Endothelial cell of umbilical vein (primary cell): Measurements from ENCODE around the gene ZRANB1. TPM values are rescaled to one million over a fixed set of nuclear protein-coding genes. Genes with fewer than 3 reads are reported as not detected.

Source experiments
- BruUV-seq: library from RNA; stranded (reverse); fragments of 400-500 nt; replicated peaks from 2 replicates; lab custom pipeline; 2021; lab: Mats Ljungman, UMichigan
- CTCF ChIA-PET: fragments of 300-600, 350-600 bp; sonication (Branson Sonifier 250); formaldehyde crosslinking; loops from one replicate; lab custom pipeline; 2021; ENCODE audit warnings: antibody characterized with exemption, inconsistent platforms; lab: Charles Lee
- POLR2A ChIA-PET: fragments of 300-600, 350-600 bp; sonication (Branson Sonifier 250); formaldehyde crosslinking; loops from one replicate; lab custom pipeline; 2021; ENCODE audit warnings: antibody characterized with exemption, inconsistent platforms; lab: Charles Lee
- DNase-seq: peaks from one replicate; pipeline ENCODE4 v3.0.0-alpha.2; 2011; ENCODE audit warnings: low read depth, low spot score
- FAIRE-seq: peaks from 2 replicates; lab custom pipeline; 2011; peaks lifted over from hg19 to GRCh38; lab: Jason Lieb, UNC
- H2AFZ ChIP-seq: 2 replicates; pipeline ENCODE4 v1.6.0; 2012; ENCODE audit warnings: low read depth, low read length, control low read depth, inconsistent platforms
- H3K27ac ChIP-seq: 2 replicates; pipeline ENCODE4 v1.5.1; 2011; ENCODE audit warnings: low read depth, mild to moderate bottlenecking, control low read depth, low read length, moderate library complexity; ENCODE audit not compliant: insufficient read depth
- H3K27me3 ChIP-seq, 2 experiments: 2 replicates each; pipeline versions ENCODE4 v1.6.0 to v1.6.1; 2011; ENCODE audit warnings: low read length in 2 of 2, mixed read lengths in 1 of 2; ENCODE audit not compliant: control insufficient read depth in 2 of 2, insufficient read depth in 2 of 2
- H3K36me3 ChIP-seq, 2 experiments: 2 replicates in 1 of 2; 3 replicates in 1 of 2; pipeline ENCODE4 v1.5.1; 2011; ENCODE audit warnings: low read length in 2 of 2, mild to moderate bottlenecking in 1 of 2, moderate library complexity in 1 of 2; ENCODE audit not compliant: control insufficient read depth in 2 of 2, insufficient read depth in 2 of 2; ENCODE audit errors: extremely low read depth in 1 of 2
- H3K4me1 ChIP-seq: 3 replicates; pipeline ENCODE4 v1.5.1; 2011; ENCODE audit warnings: mild to moderate bottlenecking, low read length; ENCODE audit not compliant: control insufficient read depth, insufficient read depth; ENCODE audit errors: extremely low read depth
- H3K4me2 ChIP-seq: 2 replicates; pipeline ENCODE4 v1.6.1; 2011; ENCODE audit warnings: low read length, control low read depth, mixed read lengths; ENCODE audit not compliant: insufficient read depth
- H3K4me3 ChIP-seq, 3 experiments: fragments of 200-600 bp in 1 of 3; sonication (generic), shearing (Covaris generic) in 1 of 3; replicated peaks in 1 of 3; 2 replicates each; pipeline ENCODE4 v1.5.1; 2011 to 2016; ENCODE audit warnings: control low read depth in 3 of 3, low read length in 3 of 3, mild to moderate bottlenecking in 2 of 3, inconsistent platforms in 1 of 3, low read depth in 1 of 3, moderate library complexity in 1 of 3; ENCODE audit not compliant: insufficient read depth in 1 of 3
- H3K79me2 ChIP-seq: 2 replicates; pipeline ENCODE4 v1.6.0; 2012; ENCODE audit warnings: low read length, inconsistent platforms; ENCODE audit not compliant: control insufficient read depth, insufficient read depth
- H3K9ac ChIP-seq: replicated peaks from 2 replicates; pipeline ENCODE3; 2011; ENCODE audit warnings: low read length, control low read depth; ENCODE audit not compliant: insufficient read depth; ENCODE audit errors: extremely low read depth
- H3K9me1 ChIP-seq: replicated peaks from 3 replicates; pipeline ENCODE4 v1.6.0; 2011; ENCODE audit warnings: mild to moderate bottlenecking, low read length; ENCODE audit not compliant: control insufficient read depth, insufficient read depth; ENCODE audit errors: extremely low read depth
- H3K9me3 ChIP-seq: replicated peaks from 2 replicates; pipeline ENCODE4 v1.5.1; 2012; ENCODE audit warnings: low read length, inconsistent platforms; ENCODE audit not compliant: control insufficient read depth, insufficient read depth
- H4K20me1 ChIP-seq: replicated peaks from 2 replicates; pipeline ENCODE3; 2011; ENCODE audit warnings: mild to moderate bottlenecking, low read length; ENCODE audit not compliant: control insufficient read depth, insufficient read depth; ENCODE audit errors: extremely low read depth
- EZH2 ChIP-seq: IDR thresholded peaks from 2 replicates; pipeline ENCODE4 v1.6.1; 2012; ENCODE audit warnings: borderline replicate concordance, low read depth, mild to moderate bottlenecking, moderate library complexity, low read length, inconsistent platforms; ENCODE audit not compliant: severe bottlenecking
- FOS ChIP-seq: IDR thresholded peaks from 2 replicates; pipeline ENCODE4 v1.6.1; 2011; ENCODE audit warnings: mild to moderate bottlenecking, low read length, moderate library complexity, borderline replicate concordance; ENCODE audit not compliant: insufficient read depth
- GATA2 ChIP-seq: IDR thresholded peaks from 2 replicates; pipeline ENCODE4 v1.7.0; 2011; ENCODE audit warnings: low read depth, mild to moderate bottlenecking, moderate library complexity, mixed read lengths, low read length; ENCODE audit not compliant: insufficient read length, insufficient read depth
- JUN ChIP-seq: IDR thresholded peaks from 2 replicates; pipeline ENCODE4 v1.6.1; 2011; ENCODE audit warnings: borderline replicate concordance, low read depth; ENCODE audit not compliant: insufficient read length, insufficient read depth
- MYC ChIP-seq: IDR thresholded peaks from one replicate; pipeline ENCODE4 v1.6.1; 2011; ENCODE audit warnings: mild to moderate bottlenecking, low read depth, low read length
- POLR2A ChIP-seq: IDR thresholded peaks from 2 replicates; pipeline ENCODE4 v1.6.1; 2012; ENCODE audit warnings: low read depth, mild to moderate bottlenecking, control low read depth, low read length
- POLR2AphosphoS5 ChIP-seq: IDR thresholded peaks from 2 replicates; pipeline ENCODE4 v1.6.1; 2012; ENCODE audit warnings: low read depth, mild to moderate bottlenecking, control low read depth, low read length, moderate library complexity; ENCODE audit not compliant: insufficient read depth
- dilution Hi-C: fragments of 300-500 bp; cut with MboI; formaldehyde crosslinking; loops from one replicate; pipeline ENCODE4 v1.15.0; 2019; ENCODE audit warnings: low sequenced_read_pairs; ENCODE audit not compliant: extremely low pct_ligation_motif_present
- intact Hi-C: fragments of 100-400 bp; cut with micrococcal nuclease; formaldehyde crosslinking; loops from one replicate; pipeline ENCODE4 v1.10.0; 2022
- polyA plus RNA-seq, 4 experiments: library from polyadenylated mRNA; depleted of rRNA in 3 of 4; stranded (reverse) in 3 of 4; unstranded in 1 of 4; fragments of >200 nt; gene quantifications; 2 replicates each; pipeline versions ENCODE4 v1.2.1 to v1.2.3, GENCODE V29; 2011 to 2012; ENCODE audit warnings: missing spikeins in 1 of 4
- total RNA-seq: library from RNA; stranded (reverse); gene quantifications from 2 replicates; pipeline ENCODE4 v1.2.3, GENCODE V29; 2021
- TF ChIP-seq, protein P1 (sequence below): IDR thresholded peaks from 2 replicates; pipeline ENCODE4 v1.6.1; 2011; ENCODE audit not compliant: insufficient read depth, insufficient read length
- TF ChIP-seq, protein P2 (sequence below), 2 donors: IDR thresholded peaks; 1 replicate in 1 of 2; 2 replicates in 1 of 2; pipeline ENCODE4 v1.5.1; 2011; ENCODE audit warnings: low read length in 2 of 2, mild to moderate bottlenecking in 2 of 2, moderate library complexity in 2 of 2, control low read depth in 1 of 2, inconsistent platforms in 1 of 2, low read depth in 1 of 2; ENCODE audit not compliant: insufficient read depth in 1 of 2; ENCODE audit errors: extremely low read depth in 1 of 2

The ZRANB1 gene
- total and polyA plus RNA-seq, 2 donors (not counting 3 experiments of a cell fraction or from before 2014, with no cell fraction given), result 6.2 to 17.7 TPM

DNA sequence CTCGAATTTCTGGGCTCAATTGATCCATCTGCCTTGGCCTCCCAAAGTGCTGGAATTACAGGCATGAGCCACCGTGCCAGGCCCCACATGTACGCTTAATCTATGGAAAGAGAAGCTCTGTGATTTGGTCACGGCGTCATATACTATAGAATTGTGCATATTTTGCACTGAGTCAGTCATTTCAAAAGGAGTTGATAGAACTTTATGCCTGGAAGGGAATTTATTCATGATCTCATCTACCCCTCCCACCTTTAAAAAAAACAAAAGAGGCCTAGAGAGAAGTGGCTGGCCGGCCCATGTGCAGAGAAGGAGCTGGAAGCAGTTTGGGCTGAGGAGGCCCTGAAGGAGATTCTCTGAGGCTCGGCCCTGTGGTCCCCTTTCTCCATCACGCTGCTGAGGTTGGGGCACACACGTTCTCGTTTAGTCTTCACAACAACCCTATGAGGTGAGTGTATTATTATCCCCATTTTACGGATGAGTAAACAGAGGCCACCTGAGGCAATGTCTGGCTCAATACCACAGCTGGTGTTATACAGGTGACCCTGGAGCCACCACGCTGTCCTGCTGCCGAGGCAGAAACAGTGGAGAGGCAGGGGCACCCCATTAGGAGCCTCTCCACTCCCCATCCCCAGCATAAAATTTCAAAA, 47.2 kb upstream of the ZRANB1 start:
- POLR2A ChIA-PET, result no interaction called here
- no peaks in the 10 kb centered on the region for H3K9me1 ChIP-seq
- no peaks in the 10 kb centered on the region for H3K4me1 ChIP-seq
- no peaks in the 10 kb centered on the region for H4K20me1 ChIP-seq
- intact Hi-C loops, result no loop called here
- CTCF ChIA-PET, result interaction anchor here (0.7 kb wide), 1 partner anchor 8 kb away, joined by 3 read pairs; no protein-coding TSS in a partner anchor
- DNase-seq (no peak), FAIRE-seq (no peak)
- H3K9ac ChIP-seq, result no peak overlapping the region
- H3K4me2 ChIP-seq, result no peak overlapping the region
- H3K9me3 ChIP-seq, result no peaks in the 10 kb centered on the region
- H3K36me3 ChIP-seq, result no peaks in the 10 kb centered on the region
- peaks cover 3 to 5% of the 10 kb centered on the region in 2 experiments for H3K27me3 ChIP-seq
- H3K27ac ChIP-seq, result no peak overlapping the region
- no TSS peak for BruUV-seq
- no peak overlapping the region for H3K4me3 ChIP-seq
- H2AFZ ChIP-seq, result no peak overlapping the region
- H3K79me2 ChIP-seq, result no peaks in the 10 kb centered on the region
- TF ChIP-seq FOS (no peak), POLR2A (no peak), GATA2 (no peak), JUN (no peak), EZH2 (no peak), MYC (no peak), POLR2AphosphoS5 (no peak)
- TF ChIP-seq, protein P1, sequence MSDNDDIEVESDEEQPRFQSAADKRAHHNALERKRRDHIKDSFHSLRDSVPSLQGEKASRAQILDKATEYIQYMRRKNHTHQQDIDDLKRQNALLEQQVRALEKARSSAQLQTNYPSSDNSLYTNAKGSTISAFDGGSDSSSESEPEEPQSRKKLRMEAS, result no peak
- TF ChIP-seq, protein P2, sequence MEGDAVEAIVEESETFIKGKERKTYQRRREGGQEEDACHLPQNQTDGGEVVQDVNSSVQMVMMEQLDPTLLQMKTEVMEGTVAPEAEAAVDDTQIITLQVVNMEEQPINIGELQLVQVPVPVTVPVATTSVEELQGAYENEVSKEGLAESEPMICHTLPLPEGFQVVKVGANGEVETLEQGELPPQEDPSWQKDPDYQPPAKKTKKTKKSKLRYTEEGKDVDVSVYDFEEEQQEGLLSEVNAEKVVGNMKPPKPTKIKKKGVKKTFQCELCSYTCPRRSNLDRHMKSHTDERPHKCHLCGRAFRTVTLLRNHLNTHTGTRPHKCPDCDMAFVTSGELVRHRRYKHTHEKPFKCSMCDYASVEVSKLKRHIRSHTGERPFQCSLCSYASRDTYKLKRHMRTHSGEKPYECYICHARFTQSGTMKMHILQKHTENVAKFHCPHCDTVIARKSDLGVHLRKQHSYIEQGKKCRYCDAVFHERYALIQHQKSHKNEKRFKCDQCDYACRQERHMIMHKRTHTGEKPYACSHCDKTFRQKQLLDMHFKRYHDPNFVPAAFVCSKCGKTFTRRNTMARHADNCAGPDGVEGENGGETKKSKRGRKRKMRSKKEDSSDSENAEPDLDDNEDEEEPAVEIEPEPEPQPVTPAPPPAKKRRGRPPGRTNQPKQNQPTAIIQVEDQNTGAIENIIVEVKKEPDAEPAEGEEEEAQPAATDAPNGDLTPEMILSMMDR (IDR thresholded peaks at IDR 0.05; ENCODE audit: extremely low read depth in 1 of 2, insufficient read depth in 1 of 2, low read depth in 1 of 2, low read length in 2 of 2), result no peak
- dilution Hi-C loops, result no loop called here
